Measurements from ENCODE around the gene CARM1. TPM values are rescaled to one million over a fixed set of nuclear protein-coding genes. Genes with fewer than 3 reads are reported as not detected.

Gene CARM1
- total RNA-seq, 1 donor from 2014 or later = 88.0 TPM

- no peak for DNase-seq (ENCODE audit: low spot score)
- H3K4me1 Mint-ChIP-seq (ENCODE audit: low read depth) = no peaks in the 10 kb centered on the region
- no peak overlapping the region for H3K27ac Mint-ChIP-seq
- H3K4me3 Mint-ChIP-seq = no peak overlapping the region
- H3K27me3 Mint-ChIP-seq (ENCODE audit: insufficient read depth) = no peaks in the 10 kb centered on the region
- no peaks in the 10 kb centered on the region for H3K9me3 Mint-ChIP-seq
- intact Hi-C loops (cut with micrococcal nuclease) = no loop called here
- peaks cover 13% of the 10 kb centered on the region for H3K36me3 Mint-ChIP-seq (ENCODE audit: low read depth)
These were observed 41.3 kb downstream of the CARM1 start for GRCh38 chr19:10912619-10913018.

- intact Hi-C loops (cut with micrococcal nuclease) = no loop called here
- Mint-ChIP-seq H3K4me1 (ENCODE audit: low read depth) (no peaks in the 10 kb centered on the region), H3K9me3 (no peaks in the 10 kb centered on the region), H3K36me3 (ENCODE audit: low read depth) (peaks cover 12% of the 10 kb centered on the region), H3K27ac (no peak overlapping the region), H3K4me3 (no peak overlapping the region), H3K27me3 (ENCODE audit: insufficient read depth) (no peaks in the 10 kb centered on the region)
- no peak for DNase-seq (ENCODE audit: low spot score)
These were observed 42.5 kb downstream of the CARM1 start for GRCh38 chr19:10913716-10914340.

- H3K4me1 Mint-ChIP-seq (ENCODE audit: low read depth) = no peaks in the 10 kb centered on the region
- intact Hi-C loops (cut with micrococcal nuclease) = no loop called here
- DNase-seq (ENCODE audit: low spot score) = no peak
These were observed 44.1 kb downstream of the CARM1 start for GRCh38 chr19:10915130-10916091.

GRCh38 chr19:10916602-10917001 is 45.2 kb downstream of the CARM1 start:
- no peak overlapping the region for H3K4me3 Mint-ChIP-seq
- no peaks in the 10 kb centered on the region for H3K27me3 Mint-ChIP-seq (ENCODE audit: insufficient read depth)
- no peak overlapping the region for H3K27ac Mint-ChIP-seq
- DNase-seq (ENCODE audit: low spot score) = no peak
- H3K36me3 Mint-ChIP-seq (ENCODE audit: low read depth) = peaks cover 13% of the 10 kb centered on the region
- no peaks in the 10 kb centered on the region for H3K9me3 Mint-ChIP-seq
- intact Hi-C loops (cut with micrococcal nuclease) = no loop called here
- H3K4me1 Mint-ChIP-seq (ENCODE audit: low read depth) = no peaks in the 10 kb centered on the region

More at GRCh38 chr19:10915130-10916091, 44.1 kb downstream of the CARM1 start:
- H3K4me3 Mint-ChIP-seq = no peak overlapping the region
- H3K9me3 Mint-ChIP-seq = no peaks in the 10 kb centered on the region
- peaks cover 12% of the 10 kb centered on the region for H3K36me3 Mint-ChIP-seq (ENCODE audit: low read depth)
- no peak overlapping the region for H3K27ac Mint-ChIP-seq
- H3K27me3 Mint-ChIP-seq (ENCODE audit: insufficient read depth) = no peaks in the 10 kb centered on the region

- peaks cover 8% of the 10 kb centered on the region for H3K36me3 Mint-ChIP-seq (ENCODE audit: low read depth)
- DNase-seq (ENCODE audit: low spot score) = no peak
- H3K27ac Mint-ChIP-seq = no peak overlapping the region
- intact Hi-C loops (cut with micrococcal nuclease) = no loop called here
- H3K27me3 Mint-ChIP-seq (ENCODE audit: insufficient read depth) = no peaks in the 10 kb centered on the region
- H3K4me3 Mint-ChIP-seq = no peak overlapping the region
- H3K9me3 Mint-ChIP-seq = no peaks in the 10 kb centered on the region
- H3K4me1 Mint-ChIP-seq (ENCODE audit: low read depth) = no peaks in the 10 kb centered on the region
These were observed 47.0 kb downstream of the CARM1 start for GRCh38 chr19:10918359-10918758.

GRCh38 chr19:10919352-10920287 is 48.3 kb downstream of the CARM1 start:
- no peaks in the 10 kb centered on the region for H3K4me1 Mint-ChIP-seq (ENCODE audit: low read depth)
- intact Hi-C loops (cut with micrococcal nuclease) = no loop called here
- no peaks in the 10 kb centered on the region for H3K9me3 Mint-ChIP-seq
- H3K36me3 Mint-ChIP-seq (ENCODE audit: low read depth) = peaks cover 8% of the 10 kb centered on the region
- H3K27ac Mint-ChIP-seq = no peak overlapping the region
- no peak for DNase-seq (ENCODE audit: low spot score)
- no peaks in the 10 kb centered on the region for H3K27me3 Mint-ChIP-seq (ENCODE audit: insufficient read depth)
- H3K4me3 Mint-ChIP-seq = no peak overlapping the region

- H3K27ac Mint-ChIP-seq = no peak overlapping the region
- intact Hi-C loops (cut with micrococcal nuclease) = no loop called here
- DNase-seq (ENCODE audit: low spot score) = no peak
These were observed 48.9 kb downstream of the CARM1 start for GRCh38 chr19:10920288-10920655.

GRCh38 chr19:10920781-10921180 is 49.4 kb downstream of the CARM1 start:
- no peak for DNase-seq (ENCODE audit: low spot score)
- no peaks in the 10 kb centered on the region for H3K27me3 Mint-ChIP-seq (ENCODE audit: insufficient read depth)
- H3K27ac Mint-ChIP-seq = no peak overlapping the region
- peaks cover 13% of the 10 kb centered on the region for H3K36me3 Mint-ChIP-seq (ENCODE audit: low read depth)
- H3K9me3 Mint-ChIP-seq = no peaks in the 10 kb centered on the region
- no peak overlapping the region for H3K4me3 Mint-ChIP-seq
- intact Hi-C loops (cut with micrococcal nuclease) = no loop called here
- H3K4me1 Mint-ChIP-seq (ENCODE audit: low read depth) = no peaks in the 10 kb centered on the region

More at GRCh38 chr19:10920288-10920655, 48.9 kb downstream of the CARM1 start:
- no peak overlapping the region for H3K4me3 Mint-ChIP-seq
- no peaks in the 10 kb centered on the region for H3K27me3 Mint-ChIP-seq (ENCODE audit: insufficient read depth)
- H3K4me1 Mint-ChIP-seq (ENCODE audit: low read depth) = no peaks in the 10 kb centered on the region
- H3K36me3 Mint-ChIP-seq (ENCODE audit: low read depth) = peaks cover 9% of the 10 kb centered on the region
- no peaks in the 10 kb centered on the region for H3K9me3 Mint-ChIP-seq

- Mint-ChIP-seq H3K4me1 (ENCODE audit: low read depth) (no peaks in the 10 kb centered on the region), H3K27ac (no peak overlapping the region), H3K9me3 (no peaks in the 10 kb centered on the region), H3K4me3 (no peak overlapping the region), H3K27me3 (ENCODE audit: insufficient read depth) (no peaks in the 10 kb centered on the region), H3K36me3 (ENCODE audit: low read depth) (peaks cover 13% of the 10 kb centered on the region)
- DNase-seq (ENCODE audit: low spot score) = no peak
- intact Hi-C loops (cut with micrococcal nuclease) = no loop called here
These were observed 50.0 kb downstream of the CARM1 start for GRCh38 chr19:10921199-10921909.

- Mint-ChIP-seq H3K36me3 (ENCODE audit: low read depth) (peaks cover 13% of the 10 kb centered on the region), H3K9me3 (no peaks in the 10 kb centered on the region), H3K27ac (no peak overlapping the region), H3K4me1 (ENCODE audit: low read depth) (peaks cover under 1% of the 10 kb centered on the region), H3K4me3 (no peak overlapping the region), H3K27me3 (ENCODE audit: insufficient read depth) (no peaks in the 10 kb centered on the region)
- DNase-seq (ENCODE audit: low spot score) = no peak
- intact Hi-C loops (cut with micrococcal nuclease) = no loop called here
These were observed 50.7 kb downstream of the CARM1 start for GRCh38 chr19:10921910-10922637.

- intact Hi-C loops (cut with micrococcal nuclease) = no loop called here
- Mint-ChIP-seq H3K4me1 (ENCODE audit: low read depth) (peaks cover 6% of the 10 kb centered on the region), H3K9me3 (no peaks in the 10 kb centered on the region), H3K36me3 (ENCODE audit: low read depth) (peaks cover 16% of the 10 kb centered on the region), H3K4me3 (no peak overlapping the region), H3K27ac (no peak overlapping the region), H3K27me3 (ENCODE audit: insufficient read depth) (no peaks in the 10 kb centered on the region)
- no peak for DNase-seq (ENCODE audit: low spot score)
These were observed 51.3 kb downstream of the CARM1 start for GRCh38 chr19:10922638-10923014.

All from activated T-helper 1 cell treated with anti-CD3 and anti-CD28 coated beads, Interleukin-12 subunit alpha, Interleukin-12 subunit beta, Interleukin-2, Interleukin-4 antibody, amounts not matched to agents 30 ng/mL and 10 ng/mL and 1 ng/mL, durations not matched to agents 14 hours and 24 hours and 36 hours (primary cell).